ENCODE measurements around the gene GSTK1.

DNA sequence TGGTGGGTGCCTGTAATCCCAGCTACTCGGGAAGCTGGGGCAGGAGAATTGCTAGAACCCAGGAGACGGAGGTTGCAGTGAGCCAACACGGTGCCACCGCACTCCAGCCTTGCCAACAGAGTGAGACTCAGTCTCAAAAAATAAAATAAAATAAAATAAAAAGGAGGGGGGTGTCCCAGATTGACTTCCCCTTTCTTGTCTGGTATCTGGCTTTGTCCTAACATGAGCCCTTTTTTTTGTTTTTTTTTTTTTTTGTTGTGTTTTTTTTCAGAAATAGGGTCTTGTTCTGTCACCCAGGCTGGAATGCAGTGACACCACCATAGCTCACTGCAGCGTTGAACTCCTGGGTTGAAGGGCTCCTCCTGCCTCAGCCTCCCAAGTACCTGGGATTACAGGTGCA is 29.6 kb downstream of the GSTK1 start:
- TF ChIP-seq POLR2A (IDR thresholded peaks at IDR 0.05) (no peak), CTCF (IDR thresholded peaks at IDR 0.05) (no peak)

Data from heart left ventricle (tissue), 13 donors.